ACHN (cell line): ENCODE results near the gene CLCNKA.
"Not testable (repeated sequence)": the region's sequence is repeated elsewhere in the genome, so short reads cannot be mapped to it uniquely, and the experiment has no call there.

ENCODE experiments used
- DNase-seq: peaks from one replicate; pipeline ENCODE4 v3.0.0-alpha.2; 2015
- in situ Hi-C: cut with HindIII; loops from 2 replicates; pipeline ENCODE4 v1.10.0; 2017; ENCODE audit warnings: low sequenced_read_pairs, low pct_ligation_motif_present, low pct_unique_long_range_greater_than_20kb

The CLCNKA gene

DNA sequence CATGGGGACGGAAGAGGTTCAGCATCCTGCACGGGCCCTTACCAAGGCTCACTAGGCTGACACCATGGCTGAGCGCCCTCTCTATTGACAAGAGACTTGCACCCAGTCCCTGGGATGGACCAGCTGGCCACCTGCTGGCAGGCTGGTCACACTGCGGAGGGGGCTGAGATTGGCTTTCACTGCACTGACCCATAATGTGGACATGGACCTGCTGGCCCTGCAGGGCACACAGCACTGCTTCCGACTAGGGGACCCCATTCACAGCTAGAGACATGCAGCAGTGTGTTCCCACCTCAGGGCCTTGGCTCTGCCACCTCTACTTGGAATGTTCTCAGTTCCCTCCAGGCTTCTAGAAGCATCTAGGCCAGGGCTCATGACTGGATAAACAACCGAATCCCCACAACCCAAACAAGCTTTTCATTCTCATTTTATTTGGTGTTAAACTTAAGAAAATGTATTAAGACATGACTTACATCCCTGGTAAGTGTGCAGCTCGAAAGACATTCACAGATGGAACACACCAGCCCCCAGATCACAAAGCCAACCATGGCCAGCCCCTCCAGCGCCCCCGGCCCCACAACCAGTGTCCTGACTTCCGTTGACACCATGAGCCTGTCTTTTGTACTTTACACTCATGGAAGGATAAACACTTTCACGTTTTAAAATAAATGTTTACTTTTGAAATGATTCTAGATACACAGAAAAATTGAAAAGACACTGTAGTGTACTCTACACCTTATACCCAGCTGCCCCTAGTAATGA, 27.1 kb upstream of the CLCNKA start:
- in situ Hi-C loops = no loop called here
- peak; percentile 55 for DNase-seq

DNA sequence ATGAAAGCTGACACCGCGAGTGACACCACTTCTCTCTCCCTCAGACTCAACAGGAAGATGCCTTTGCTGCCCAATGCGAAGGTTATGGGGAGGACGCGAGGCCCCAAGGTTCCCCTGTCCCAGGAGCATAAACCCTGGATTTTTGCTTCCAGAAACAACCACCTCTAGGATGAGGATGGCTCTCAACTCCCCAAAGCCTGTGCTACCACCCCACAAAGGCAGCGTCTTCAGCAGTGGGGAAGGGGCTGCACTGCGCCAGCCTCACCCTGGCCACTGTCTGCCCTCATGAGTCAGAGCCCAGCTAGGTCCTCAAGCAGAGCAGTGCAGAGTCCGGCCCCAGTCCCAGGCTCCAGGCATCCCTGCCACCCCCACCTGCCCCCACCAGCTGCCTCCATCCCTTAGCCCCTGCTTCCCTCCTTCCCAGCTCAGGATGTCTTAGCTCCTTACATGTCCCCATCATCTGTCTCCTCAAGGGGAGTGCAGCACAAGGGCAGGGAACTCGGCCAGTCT, 24.7 kb upstream of the CLCNKA start:
- no peak for DNase-seq
- in situ Hi-C loops = no loop called here

DNA sequence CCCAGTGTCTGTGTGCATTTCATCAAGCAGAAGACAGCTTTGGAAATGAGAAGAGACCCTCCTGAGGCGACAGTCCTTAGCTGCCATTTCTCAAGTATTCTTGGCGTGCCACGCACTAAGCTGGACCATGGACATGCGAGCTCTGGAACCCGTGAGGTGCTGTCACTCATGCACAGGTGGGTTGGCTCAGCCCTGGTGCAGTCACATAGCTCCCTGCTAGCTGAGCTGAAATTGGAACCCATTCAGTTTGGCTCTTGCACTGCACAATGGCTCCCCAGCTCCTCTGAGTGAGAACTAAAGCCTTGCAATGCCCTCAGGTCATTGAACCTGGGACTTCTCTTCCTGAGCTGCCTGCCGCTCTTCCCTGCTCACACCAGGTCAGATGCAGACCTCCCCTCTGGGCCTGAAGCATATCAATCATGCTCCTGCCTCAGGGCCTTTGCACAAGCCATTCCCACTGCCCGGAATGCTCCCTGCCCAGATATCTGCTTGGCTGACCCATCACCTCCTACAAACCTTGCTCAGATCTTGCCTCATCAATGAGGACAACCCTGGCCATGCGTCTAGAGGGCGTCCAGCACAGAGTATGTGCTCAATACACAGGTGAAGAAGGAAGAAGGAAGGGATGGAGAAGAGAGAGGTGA, 24.1 kb upstream of the CLCNKA start:
- in situ Hi-C loops = no loop called here

DNA sequence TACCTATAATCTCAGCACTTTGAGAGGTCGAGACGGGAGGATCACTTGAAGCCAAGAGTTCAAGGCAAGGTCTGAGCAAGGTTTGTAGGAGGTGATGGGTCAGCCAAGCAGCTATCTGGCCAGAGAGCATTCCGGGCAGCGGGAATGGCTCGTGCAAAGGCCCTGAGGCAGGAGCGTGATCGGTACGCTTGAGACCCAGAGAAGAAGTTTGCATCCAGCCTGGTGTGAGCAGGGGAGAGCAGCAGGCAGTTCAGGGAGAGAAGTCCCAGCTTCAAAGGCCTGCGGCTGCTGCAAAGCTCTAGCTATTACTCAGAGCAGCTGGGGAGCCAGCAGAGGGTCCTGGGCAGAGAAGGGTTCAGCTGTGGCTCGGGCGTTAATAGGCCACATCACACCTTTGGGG, 22.9 kb upstream of the CLCNKA start:
- no peak for DNase-seq
- in situ Hi-C loops = no loop called here

More for the DNA sequence above, 24.1 kb upstream of the CLCNKA start:
- no peak for DNase-seq

DNA sequence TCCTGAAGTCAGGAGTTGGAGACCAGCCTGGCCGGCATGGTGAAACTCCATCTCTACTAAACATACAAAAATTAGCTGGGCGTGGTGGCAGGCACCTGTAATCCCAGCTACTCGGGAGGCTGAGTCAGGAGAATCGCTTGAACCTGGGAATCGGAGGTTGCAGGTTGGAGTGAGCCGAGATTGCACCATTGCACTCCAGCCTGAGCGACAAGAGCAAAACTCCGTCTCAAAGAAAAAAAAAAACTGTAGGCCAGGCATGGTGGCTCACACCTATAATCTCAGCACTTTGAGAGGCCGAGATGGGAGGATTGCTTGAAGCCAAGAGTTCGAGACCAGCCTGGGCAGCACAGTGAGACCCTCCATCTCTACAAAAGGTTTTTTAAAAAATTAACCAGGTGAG, 20.6 kb upstream of the CLCNKA start:
- in situ Hi-C loops, DNase-seq: not testable (repeated sequence)

DNA sequence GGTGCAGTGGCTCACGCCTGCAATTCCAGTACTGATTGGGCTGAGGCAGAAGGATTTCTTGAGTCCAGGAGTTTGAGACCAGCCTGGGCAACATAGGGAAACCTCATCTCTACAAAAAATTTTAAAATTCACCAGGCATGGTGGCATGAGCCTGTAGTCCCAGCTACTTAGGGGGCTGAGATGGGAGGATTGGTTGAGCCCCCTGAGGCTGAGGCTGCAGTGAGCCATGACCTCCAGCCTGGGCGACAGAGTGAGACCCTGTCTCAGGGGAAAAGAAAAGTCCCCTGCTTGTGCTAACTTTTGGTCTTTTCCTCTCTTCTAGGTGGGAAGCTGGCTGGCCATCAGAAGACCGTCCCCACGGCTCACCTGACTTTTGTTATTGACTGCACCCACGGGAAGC, 16.2 kb upstream of the CLCNKA start:
- DNase-seq = no peak
- in situ Hi-C loops = no loop called here

DNA sequence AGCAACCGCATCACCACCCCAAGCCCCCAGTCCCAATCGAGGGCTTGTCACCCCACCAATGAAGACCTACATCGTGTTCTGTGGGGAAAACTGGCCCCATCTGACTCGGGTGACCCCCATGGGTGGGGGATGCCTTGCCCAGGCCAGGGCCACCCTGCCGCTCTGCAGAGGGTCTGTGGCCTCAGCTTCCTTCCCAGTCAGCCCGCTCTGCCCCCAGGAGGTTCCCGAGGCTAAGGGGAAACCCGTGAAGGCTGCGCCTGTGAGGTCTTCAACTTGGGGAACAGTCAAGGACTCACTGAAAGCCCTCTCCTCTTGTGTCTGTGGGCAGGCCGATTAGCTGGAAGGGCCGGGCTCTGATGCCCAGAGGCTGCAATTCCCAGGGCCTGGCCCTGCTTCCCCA, 15.8 kb upstream of the CLCNKA start:
- in situ Hi-C loops = no loop called here
- DNase-seq = no peak

DNA sequence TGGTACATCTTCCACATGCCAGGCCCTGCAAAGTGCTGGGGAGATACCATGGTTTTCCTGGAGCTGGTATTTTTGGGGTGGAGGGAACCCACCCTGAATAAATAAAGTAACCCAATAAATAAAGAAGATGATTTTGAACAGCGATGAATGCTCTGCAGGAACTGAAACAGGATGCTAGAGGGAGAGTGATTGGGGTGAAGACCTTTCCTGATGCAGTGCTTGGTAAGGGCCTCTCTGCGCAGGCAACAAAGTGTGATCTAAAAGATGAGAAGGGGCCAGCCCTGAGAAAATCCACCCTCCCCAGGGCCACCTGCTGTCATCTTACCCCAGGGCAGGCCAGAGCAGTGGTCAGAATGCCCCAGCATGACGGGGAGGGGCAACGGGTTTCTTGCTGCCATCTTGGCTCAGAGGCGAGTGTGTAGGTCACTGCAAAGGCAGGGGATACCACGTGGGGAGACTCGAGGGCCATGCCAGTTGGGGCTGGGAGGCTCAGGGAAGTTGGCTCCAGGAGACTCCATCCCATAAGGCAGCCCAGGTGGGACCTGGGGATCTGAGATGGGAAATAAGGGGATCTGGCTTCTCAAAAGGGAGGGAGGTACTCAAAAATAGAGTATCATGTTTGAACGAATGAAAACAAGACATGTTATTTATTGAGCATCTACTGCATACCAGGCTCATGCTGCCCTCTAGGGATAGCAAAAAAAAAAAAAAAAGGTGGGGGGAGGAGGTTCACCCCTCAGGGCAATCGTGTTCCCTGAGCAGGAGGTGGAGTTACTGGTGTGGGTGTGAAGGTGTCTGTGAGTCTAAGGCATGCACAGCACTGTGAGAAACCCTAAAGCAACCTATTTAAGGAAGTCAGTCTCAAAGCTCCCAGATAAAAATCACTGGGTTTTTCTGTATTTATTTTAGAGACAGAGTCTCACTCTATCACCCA, 15.0 kb upstream of the CLCNKA start:
- DNase-seq = peak; percentile 7
- in situ Hi-C loops = no loop called here

DNA sequence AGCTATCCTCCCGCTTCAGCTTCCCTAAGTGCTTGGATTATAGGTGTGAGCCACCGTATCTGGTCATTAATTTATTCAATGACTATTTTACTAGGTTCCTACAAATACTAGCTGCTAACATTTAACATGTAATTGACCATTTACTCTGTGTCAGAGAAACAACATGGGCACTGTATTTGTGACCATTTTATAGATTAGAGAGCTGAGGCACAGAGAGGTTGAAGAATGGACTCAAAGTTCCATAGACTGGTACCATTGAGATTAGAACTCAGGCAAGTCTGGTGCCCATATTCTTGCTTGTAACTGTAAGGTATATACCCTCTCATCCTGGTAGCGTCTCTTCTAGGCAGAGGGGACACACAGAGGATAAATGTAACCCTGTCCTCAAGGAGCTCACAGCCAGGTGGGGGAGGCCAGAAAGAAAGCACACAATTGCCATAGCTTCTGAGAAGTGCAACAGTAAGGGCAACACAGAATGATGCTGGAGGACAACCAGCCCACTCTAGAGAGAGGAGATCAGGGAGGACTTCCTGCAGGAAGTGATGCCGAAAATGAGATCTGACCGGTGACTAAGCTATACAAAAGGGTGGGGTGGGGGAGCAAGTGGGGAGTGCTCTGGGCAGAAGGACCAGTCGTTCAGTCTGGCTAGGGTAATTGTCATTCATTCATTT, 14.0 kb upstream of the CLCNKA start:
- in situ Hi-C loops = no loop called here

DNA sequence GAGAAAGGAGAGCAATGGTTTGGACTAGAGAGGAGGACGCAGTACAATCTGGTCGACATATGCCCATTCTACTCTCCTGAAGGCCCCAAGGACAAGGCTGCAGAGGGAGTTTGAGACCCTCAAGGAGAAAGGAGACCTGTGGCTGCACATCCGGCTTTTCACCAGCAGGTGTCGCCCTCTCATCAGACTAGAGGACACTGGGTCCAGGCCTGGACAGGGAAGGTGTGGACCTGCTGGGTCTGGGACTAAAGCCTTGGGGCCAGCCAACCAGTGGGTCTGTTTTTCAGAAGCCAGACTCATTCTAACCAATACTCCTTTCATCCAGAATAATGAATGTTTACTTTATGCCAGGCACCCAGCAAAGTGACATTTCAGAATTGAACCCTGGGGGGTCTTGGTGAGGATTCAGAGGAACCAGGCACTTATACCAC, 12.8 kb upstream of the CLCNKA start:
- DNase-seq = peak; percentile 71
- in situ Hi-C loops = no loop called here

More for the DNA sequence above, 14.0 kb upstream of the CLCNKA start:
- no peak for DNase-seq

DNA sequence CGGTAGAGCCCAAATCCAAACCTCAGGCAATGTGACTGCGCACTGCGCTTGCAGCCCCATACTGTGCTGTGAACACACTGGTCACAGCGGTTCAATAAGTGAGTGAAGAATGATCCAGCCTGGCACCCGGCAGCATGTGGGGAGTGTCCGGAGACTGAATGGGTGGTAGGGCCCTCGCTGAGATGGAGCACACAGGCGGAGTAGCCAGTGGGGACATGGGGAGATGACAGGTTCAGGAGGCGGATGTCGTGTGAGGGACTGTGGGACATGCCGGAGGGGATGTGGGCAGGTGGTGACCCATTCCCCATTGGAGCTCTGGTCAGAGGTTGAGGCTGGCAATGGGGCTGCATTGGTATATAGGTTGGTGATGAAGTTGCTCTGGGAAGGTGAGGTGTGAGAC, 12.2 kb upstream of the CLCNKA start:
- DNase-seq = no peak
- in situ Hi-C loops = no loop called here

DNA sequence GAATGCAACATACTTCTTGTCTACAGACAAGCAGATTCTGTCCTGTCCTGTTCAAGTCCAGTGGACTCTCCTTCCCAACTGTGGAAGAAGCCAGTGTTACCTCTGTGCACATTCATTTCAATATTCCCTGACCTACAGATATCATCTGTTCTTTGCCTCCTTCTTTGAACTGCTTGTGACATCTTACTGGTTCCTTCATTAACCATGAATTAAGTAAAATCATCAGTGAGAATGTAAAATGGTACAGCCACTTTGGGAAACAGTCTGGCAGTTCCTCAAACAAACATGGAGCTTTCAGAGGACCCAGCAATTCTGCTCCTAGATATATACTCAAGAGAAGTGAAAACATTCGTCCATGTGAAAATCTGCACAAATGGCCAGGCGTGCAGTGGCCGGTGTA, 11.0 kb upstream of the CLCNKA start:
- in situ Hi-C loops = no loop called here
- DNase-seq = no peak

DNA sequence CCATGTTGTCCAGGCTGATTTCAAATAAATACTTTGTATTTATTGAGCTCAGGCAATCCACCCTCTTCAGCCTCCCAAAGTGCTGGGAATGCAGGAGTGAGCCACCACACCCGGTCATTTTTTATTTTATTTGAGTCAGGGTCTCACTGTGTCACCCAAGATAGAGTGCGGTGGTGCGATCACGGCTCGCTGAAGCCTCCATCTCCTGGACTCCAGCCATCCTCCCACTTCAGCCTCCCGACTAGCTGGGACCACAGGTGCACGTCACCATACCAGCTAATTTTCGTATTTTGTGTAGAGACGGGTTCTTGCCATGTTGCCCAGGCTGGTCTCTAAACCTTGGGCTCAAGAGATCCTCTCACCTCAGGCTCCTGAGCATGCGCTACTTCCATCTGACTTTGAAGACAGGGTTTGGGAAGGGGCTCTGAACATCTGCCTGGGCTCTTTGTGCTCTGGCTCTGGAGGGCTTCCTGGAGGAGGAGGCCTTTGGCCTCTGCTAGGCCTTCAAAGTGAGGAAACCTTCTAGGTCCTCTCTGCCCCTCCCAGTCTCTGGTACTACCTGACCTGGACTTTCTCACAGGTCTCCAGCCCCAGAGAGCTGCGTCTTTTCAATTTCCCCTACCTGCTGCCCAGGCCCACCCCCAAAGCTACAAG, 9.8 kb upstream of the CLCNKA start:
- DNase-seq = no peak
- in situ Hi-C loops = no loop called here

DNA sequence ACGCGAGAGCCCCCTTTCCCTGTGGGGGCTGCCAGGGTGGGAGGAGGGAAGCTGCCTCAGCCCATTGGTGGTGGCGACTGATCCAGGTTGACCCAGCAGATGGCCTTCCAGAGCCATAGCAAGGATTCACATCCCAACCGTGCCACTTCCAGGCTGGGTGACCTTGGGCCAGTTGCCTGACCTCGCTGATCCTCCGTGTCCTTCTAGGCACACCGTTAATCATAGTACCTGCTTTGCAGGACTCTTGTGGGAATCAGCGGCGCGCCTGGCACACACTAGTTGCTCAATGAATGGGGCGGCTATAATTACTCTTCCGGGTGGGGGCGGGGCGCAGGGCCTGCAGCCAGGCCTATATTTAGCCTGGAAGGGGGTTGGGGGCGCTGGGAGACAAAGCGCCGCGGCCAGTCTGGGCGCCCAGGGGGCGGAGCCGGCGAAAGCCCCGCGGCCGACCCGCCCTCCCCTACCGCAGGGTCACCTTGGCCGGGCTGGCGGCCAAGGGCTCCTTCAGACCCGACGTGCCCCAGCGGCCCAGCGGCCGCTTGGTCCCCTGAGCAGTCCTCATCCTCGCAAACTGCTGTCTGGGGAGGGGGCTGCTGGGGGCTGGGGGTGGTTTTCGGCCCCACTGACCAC, 9.1 kb upstream of the CLCNKA start:
- peak; percentile 48 for DNase-seq
- in situ Hi-C loops = no loop called here

DNA sequence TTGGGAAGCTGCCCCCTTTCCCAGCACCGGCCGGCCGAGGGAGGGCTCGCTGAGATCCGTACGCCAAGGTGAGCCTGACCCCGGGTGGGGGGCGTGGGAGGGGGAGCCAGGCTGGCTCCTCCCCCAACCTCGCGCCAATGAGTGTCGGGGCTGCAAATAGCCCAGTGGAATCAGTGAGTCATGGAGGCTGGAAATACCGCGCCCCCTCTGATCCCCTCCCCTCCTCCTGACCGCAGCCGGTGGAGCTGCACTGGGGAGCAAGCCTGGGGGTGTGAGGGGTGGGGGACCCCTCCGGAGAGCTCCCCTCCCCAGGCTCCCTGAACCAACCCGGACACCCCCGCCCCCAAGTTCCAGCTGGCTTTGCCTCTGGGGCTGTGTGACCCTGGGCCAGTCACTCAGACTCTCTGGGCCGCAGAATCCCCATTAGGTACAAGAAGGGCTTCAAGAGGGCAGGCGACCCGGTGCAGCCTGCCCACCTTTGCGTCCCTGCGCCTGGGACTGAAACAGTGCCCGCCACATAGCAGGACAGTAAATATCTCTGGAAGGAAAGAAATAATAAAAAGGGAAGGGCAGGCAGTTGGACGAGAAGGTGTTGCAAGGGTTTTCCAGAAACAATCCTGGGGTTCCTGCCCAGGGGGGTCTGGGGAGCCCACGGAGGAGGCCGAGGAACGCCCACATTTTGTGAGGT, 8.5 kb upstream of the CLCNKA start:
- DNase-seq = peak; percentile 64
- in situ Hi-C loops = no loop called here

DNA sequence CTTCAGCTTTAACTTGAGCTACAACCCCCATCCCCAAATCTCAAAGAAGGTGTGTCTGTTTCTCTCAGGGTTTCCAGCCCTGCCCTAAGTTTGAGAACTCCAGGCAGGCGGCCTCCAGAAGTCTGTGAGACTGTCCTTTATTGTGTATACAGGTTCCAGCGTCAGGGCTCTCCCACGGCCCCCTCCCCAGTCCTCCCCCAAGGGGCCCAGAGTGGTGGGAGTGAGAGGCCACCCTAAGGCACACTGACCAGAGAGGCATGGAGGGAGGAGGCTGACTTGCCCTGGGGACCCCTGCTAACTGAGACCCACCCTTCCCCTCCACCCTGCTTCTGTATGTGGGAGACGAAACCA, 8.0 kb upstream of the CLCNKA start:
- in situ Hi-C loops = no loop called here

More for the DNA sequence above, 8.0 kb upstream of the CLCNKA start:
- no peak for DNase-seq
